OCI-LY3 (cell line): ENCODE data around the gene ZNF775.
A peak's percentile ranks its signal among the peaks of the same experiment; 100 is the strongest.
"Not testable (repeated sequence)": the region's sequence is repeated elsewhere in the genome, so short reads cannot be mapped to it uniquely, and the experiment has no call there.

ENCODE experiments used
- H2AFZ ChIP-seq: fragments of 200-600, 300-600 bp; shearing (Covaris generic); 2 replicates; pipeline ENCODE4 v1.6.0; 2014; ENCODE audit warnings: antibody characterized with exemption, low read depth, low read length
- H3K27ac ChIP-seq: fragments of 200-600, 300-600 bp; sonication (generic); 2 replicates; pipeline ENCODE4 v1.5.1; 2014; ENCODE audit warnings: mild to moderate bottlenecking, low read length, moderate library complexity, mixed read lengths
- H3K27me3 ChIP-seq: fragments of 200-600, 300-600 bp; sonication (generic); 2 replicates; pipeline ENCODE4 v1.6.1; 2014; ENCODE audit warnings: low read depth, low read length, mixed read lengths
- H3K36me3 ChIP-seq: fragments of 200-600, 300-600 bp; sonication (generic); replicated peaks from 2 replicates; pipeline ENCODE3; 2014; ENCODE audit warnings: low read depth, low read length, mixed read lengths
- H3K4me1 ChIP-seq: fragments of 300-600, 200-600 bp; sonication (generic); 2 replicates; pipeline ENCODE4 v1.6.1; 2014; ENCODE audit warnings: low read length, mixed read lengths
- H3K4me2 ChIP-seq: fragments of 200-600, 300-600 bp; sonication (generic); 2 replicates; pipeline ENCODE4 v1.6.1; 2014; ENCODE audit warnings: low read length, mixed read lengths
- H3K4me3 ChIP-seq: fragments of 300-600, 200-600 bp; sonication (generic); 2 replicates; pipeline ENCODE4 v1.5.1; 2014; ENCODE audit warnings: antibody characterized with exemption, mild to moderate bottlenecking, low read length, moderate library complexity
- H3K79me2 ChIP-seq: fragments of 300-600, 200-600 bp; shearing (Covaris generic); 2 replicates; pipeline ENCODE4 v1.6.1; 2014; ENCODE audit warnings: mild to moderate bottlenecking, low read length, mixed read lengths
- H3K9ac ChIP-seq: fragments of 300-600, 200-600 bp; shearing (Covaris generic); 2 replicates; pipeline ENCODE4 v1.6.0; 2014; ENCODE audit warnings: mild to moderate bottlenecking, low read length, moderate library complexity
- H3K9me3 ChIP-seq: fragments of 200-600, 300-600 bp; shearing (Covaris generic); 2 replicates; pipeline ENCODE4 v1.6.1; 2014; ENCODE audit warnings: low read length, mixed read lengths; ENCODE audit not compliant: insufficient read depth
- H4K20me1 ChIP-seq: fragments of 200-600, 300-600 bp; sonication (generic); 2 replicates; pipeline ENCODE4 v1.6.1; 2016; ENCODE audit warnings: low read length, mixed read lengths; ENCODE audit not compliant: insufficient read depth
- EZH2phosphoT487 ChIP-seq: fragments of 200-600 bp; shearing (Covaris generic); IDR thresholded peaks from 2 replicates; pipeline ENCODE4 v1.6.1; 2018; ENCODE audit warnings: antibody characterized with exemption, mixed run types, low read depth
- TF ChIP-seq, protein P1 (sequence below): fragments of 200-600, 300-600 bp; sonication (generic); IDR thresholded peaks from 2 replicates; pipeline ENCODE4 v1.5.1; 2014; ENCODE audit warnings: antibody characterized with exemption, low read length, low read depth

The ZNF775 gene

DNA sequence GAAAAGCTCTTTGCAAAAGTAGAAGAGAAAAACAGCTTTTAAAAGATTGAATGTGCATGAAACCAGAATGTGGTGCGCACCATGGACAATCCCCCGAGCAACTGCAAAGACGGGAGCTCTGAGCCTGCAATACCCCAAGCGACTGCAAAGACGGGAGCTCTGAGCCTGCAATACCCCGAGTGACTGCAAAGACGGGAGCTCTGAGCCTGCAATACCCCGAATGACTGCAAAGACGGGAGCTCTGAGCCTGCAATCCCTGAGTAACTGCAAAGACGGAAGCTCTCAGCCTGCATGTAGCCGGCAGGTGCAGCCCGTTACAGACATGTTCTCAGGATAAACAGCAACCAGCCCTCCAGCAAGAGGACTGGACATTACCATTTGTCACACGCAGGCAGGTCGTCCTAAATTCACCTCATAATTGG is 6.2 kb downstream of the ZNF775 start:
- Histone ChIP-seq H3K4me3 (peak overlapping the region; percentile 61), H3K27me3 (no peaks in the 10 kb centered on the region), H3K4me2 (peak overlapping the region; percentile 86), H3K9me3 (no peaks in the 10 kb centered on the region), H3K79me2 (peaks cover 54% of the 10 kb centered on the region), H3K4me1 (peaks cover 73% of the 10 kb centered on the region), H3K36me3 (peaks cover 10% of the 10 kb centered on the region), H3K27ac (peak overlapping the region; percentile 80), H2AFZ (no peak overlapping the region), H4K20me1 (no peaks in the 10 kb centered on the region), H3K9ac (peak overlapping the region; percentile 65)
- TF ChIP-seq EZH2phosphoT487 = no peak
- TF ChIP-seq, protein P1, sequence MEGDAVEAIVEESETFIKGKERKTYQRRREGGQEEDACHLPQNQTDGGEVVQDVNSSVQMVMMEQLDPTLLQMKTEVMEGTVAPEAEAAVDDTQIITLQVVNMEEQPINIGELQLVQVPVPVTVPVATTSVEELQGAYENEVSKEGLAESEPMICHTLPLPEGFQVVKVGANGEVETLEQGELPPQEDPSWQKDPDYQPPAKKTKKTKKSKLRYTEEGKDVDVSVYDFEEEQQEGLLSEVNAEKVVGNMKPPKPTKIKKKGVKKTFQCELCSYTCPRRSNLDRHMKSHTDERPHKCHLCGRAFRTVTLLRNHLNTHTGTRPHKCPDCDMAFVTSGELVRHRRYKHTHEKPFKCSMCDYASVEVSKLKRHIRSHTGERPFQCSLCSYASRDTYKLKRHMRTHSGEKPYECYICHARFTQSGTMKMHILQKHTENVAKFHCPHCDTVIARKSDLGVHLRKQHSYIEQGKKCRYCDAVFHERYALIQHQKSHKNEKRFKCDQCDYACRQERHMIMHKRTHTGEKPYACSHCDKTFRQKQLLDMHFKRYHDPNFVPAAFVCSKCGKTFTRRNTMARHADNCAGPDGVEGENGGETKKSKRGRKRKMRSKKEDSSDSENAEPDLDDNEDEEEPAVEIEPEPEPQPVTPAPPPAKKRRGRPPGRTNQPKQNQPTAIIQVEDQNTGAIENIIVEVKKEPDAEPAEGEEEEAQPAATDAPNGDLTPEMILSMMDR = no peak

DNA sequence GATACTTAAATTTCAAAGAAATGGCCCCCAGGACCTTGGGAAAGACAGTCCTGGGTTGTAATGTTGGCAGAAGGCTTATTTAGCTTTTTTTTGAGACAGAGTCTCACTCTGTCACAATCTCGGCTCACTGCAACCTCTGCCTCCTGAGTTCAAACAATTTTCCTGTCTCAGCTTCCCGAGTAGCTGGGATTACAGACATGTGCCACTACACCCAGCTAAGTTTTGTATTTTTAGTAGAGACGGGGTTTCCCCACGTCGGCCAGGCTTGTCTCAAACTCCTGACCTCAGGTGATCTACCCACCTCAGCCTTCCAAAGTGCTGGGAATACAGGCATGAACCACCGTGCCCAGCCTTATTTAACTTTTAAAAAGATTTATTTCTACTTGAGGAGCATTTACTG is 6.8 kb downstream of the ZNF775 start:
- peak overlapping the region; percentile 65 for H3K9ac ChIP-seq
- H3K4me1 ChIP-seq = peaks cover 67% of the 10 kb centered on the region
- H3K27ac ChIP-seq = peak overlapping the region; percentile 80
- not testable (repeated sequence) for H3K9me3 ChIP-seq, H2AFZ ChIP-seq, H4K20me1 ChIP-seq, H3K27me3 ChIP-seq
- peaks cover 14% of the 10 kb centered on the region for H3K36me3 ChIP-seq
- 0 out of 2 replicates have a peak overlapping the region, but pooled peaks have one; percentile 61 for H3K4me3 ChIP-seq
- H3K4me2 ChIP-seq = peak overlapping the region; percentile 86
- peaks cover 48% of the 10 kb centered on the region for H3K79me2 ChIP-seq

DNA sequence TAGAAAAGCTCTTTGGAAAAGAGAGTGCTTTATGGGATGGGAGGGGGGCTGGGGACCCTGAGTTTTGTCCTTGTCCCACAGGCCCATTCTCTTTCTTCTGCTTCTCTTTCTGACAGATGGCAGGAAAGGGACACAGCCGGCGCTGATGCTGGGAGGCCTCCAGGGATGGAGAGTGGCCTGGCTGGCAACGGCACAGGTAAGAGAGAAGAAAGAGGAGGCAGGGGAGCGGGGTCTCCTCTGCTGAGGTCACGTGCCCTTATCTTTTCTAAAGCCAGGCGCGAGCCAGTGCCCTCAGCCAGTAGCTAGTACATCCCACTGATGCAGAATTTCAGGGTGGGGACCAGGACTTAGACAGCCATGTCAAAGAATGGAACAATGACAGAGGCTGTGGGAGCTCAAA is 9.2 kb downstream of the ZNF775 start:
- Histone ChIP-seq H3K27me3 (no peaks in the 10 kb centered on the region), H3K4me2 (no peak overlapping the region), H3K4me3 (no peak overlapping the region), H2AFZ (no peak overlapping the region), H3K9ac (peak overlapping the region; percentile 16; the same call in 1 of the 2 replicates), H3K4me1 (peaks cover 44% of the 10 kb centered on the region), H4K20me1 (no peaks in the 10 kb centered on the region), H3K9me3 (no peaks in the 10 kb centered on the region), H3K79me2 (peaks cover 26% of the 10 kb centered on the region), H3K36me3 (peaks cover 14% of the 10 kb centered on the region), H3K27ac (no peak overlapping the region)
- TF ChIP-seq EZH2phosphoT487 = no peak
- TF ChIP-seq, protein P1 = no peak

DNA sequence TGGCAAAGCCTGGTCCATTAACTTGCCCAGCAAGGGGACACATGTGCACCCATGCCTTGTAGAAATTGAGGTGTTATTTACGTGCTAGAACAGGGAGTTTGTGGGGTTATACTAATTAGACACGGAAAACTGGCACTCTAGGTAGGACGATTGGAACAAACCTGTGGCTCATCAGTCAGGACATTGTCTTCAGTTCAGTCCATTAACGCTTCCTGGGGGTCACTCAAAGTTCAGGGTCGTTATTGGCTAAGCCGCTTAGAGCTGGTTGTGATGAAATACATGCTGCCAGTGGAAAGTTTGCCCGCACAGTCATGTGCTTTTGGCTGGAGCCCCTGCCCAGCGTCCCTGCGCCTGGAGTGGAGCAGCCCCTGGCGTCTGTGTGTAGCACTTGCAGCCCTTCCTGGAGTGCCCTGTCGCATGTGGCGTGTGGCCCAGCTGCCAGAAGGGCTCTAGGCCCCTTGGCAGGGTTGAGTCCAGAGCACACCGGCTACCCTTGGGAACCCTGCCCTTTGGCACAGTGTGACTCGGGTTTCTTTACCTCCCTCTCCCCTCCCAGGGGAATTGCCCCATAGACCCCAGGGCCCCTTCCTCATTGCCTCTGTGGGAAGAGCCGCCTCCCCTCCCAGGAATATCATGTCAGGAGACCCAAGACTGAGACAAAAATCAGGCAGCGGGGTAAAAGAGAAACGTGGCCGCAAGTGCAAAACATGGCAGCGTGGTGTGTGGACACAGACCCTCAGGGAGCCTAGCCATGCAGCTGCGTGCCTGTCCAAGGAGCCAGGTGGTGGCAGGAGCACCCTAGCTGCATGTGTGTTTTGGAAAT is 9.8 kb downstream of the ZNF775 start:
- no peak overlapping the region for H3K4me3 ChIP-seq
- no peaks in the 10 kb centered on the region for H4K20me1 ChIP-seq
- peak overlapping the region; percentile 16; the same call in 1 of the 2 replicates for H3K9ac ChIP-seq
- H3K4me1 ChIP-seq = peaks cover 38% of the 10 kb centered on the region
- H3K27ac ChIP-seq = no peak overlapping the region
- no peak overlapping the region for H3K4me2 ChIP-seq
- peaks cover 14% of the 10 kb centered on the region for H3K36me3 ChIP-seq
- no peaks in the 10 kb centered on the region for H3K9me3 ChIP-seq
- H3K79me2 ChIP-seq = peaks cover 19% of the 10 kb centered on the region
- no peaks in the 10 kb centered on the region for H3K27me3 ChIP-seq
- H2AFZ ChIP-seq = no peak overlapping the region
- TF ChIP-seq, protein P1 = peak; percentile 73
- TF ChIP-seq EZH2phosphoT487 = no peak
